ENCODE results near the gene HECTD4. TPM values are rescaled to one million over a fixed set of nuclear protein-coding genes. Genes with fewer than 3 reads are reported as not detected.

The HECTD4 gene
- total RNA-seq, 2 experiments from 2014 or later: 15.8 to 17.8 TPM

DNA sequence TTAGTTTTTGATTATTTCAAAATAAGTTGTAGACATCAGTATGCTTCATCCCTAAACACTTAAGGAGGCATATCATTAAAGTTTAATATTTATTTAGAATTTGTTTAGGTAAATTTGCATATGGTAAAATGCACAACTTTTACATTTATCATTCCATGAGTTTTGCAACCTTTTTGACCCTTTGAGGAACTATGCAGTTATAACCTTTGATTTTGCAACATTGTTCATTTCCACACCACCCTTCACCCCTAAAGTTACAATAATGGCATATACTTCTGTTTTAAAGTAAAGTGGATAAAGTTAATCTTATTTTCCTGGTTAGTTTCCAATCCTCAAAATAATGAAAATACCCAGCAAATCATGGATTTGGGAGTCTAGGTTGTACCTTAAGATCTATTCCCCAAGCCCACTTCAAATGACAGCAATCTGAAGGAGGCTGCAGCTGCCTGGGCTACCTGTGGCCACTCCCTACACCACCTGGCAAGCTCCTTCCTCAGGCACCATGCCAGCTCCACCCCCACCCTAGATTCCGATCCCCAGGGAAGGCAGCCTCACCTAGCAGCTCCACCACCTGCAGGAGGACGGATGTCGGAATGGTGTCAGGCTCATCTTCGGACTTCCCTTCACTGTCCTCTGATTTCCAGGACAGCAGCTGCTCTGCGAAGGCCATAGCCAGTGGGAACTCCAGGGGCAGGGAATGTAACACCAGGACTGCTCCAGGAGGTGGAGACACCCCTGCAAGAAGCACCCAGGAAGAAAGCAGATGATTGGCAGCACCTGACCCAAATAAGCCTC, 191.8 kb downstream of the HECTD4 start:
- Mint-ChIP-seq H3K9me3 (no peaks in the 10 kb centered on the region), H3K36me3 (peaks cover 1% of the 10 kb centered on the region), H3K4me3 (no peak overlapping the region), H3K27ac (no peak overlapping the region), H3K4me1 (no peaks in the 10 kb centered on the region), H3K27me3 (no peaks in the 10 kb centered on the region)
- no peak for DNase-seq

DNA sequence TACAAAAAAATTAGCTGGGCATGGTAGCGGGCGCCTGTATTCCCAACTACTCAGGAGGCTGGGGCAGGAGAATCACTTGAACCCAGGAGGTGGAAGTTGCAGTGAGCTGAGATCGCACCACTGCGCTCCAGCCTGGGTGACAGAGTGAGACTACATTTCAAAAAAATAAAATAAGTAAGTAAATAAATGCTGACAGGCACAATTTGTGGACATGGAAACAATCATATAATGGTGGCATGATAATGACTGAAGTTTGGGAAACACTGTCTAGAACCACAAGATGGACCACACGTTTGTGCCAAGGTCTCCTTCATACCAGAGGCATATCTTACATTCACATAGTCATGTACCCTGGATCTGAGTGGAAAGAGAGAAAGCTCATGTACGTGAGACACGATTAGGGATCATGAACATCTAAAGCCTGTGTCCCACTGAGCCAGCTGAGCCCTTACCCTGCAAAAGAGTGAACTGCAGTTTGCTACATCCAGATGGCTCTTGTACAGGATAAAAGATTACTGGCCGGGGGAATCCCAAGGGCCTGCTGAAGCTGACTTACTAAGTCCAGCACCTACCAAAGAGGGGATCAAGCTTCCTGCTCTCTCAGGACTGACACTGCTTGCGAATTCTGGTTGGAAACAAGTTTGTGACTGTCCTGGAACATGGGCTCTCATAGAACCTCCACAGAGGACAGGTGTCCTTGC, 194.0 kb downstream of the HECTD4 start:
- peaks cover 8% of the 10 kb centered on the region for H3K4me1 Mint-ChIP-seq
- no peak overlapping the region for H3K4me3 Mint-ChIP-seq
- no peaks in the 10 kb centered on the region for H3K27me3 Mint-ChIP-seq
- no peak overlapping the region for H3K27ac Mint-ChIP-seq
- H3K36me3 Mint-ChIP-seq: peaks cover 4% of the 10 kb centered on the region
- H3K9me3 Mint-ChIP-seq: no peaks in the 10 kb centered on the region
- no peak for DNase-seq

DNA sequence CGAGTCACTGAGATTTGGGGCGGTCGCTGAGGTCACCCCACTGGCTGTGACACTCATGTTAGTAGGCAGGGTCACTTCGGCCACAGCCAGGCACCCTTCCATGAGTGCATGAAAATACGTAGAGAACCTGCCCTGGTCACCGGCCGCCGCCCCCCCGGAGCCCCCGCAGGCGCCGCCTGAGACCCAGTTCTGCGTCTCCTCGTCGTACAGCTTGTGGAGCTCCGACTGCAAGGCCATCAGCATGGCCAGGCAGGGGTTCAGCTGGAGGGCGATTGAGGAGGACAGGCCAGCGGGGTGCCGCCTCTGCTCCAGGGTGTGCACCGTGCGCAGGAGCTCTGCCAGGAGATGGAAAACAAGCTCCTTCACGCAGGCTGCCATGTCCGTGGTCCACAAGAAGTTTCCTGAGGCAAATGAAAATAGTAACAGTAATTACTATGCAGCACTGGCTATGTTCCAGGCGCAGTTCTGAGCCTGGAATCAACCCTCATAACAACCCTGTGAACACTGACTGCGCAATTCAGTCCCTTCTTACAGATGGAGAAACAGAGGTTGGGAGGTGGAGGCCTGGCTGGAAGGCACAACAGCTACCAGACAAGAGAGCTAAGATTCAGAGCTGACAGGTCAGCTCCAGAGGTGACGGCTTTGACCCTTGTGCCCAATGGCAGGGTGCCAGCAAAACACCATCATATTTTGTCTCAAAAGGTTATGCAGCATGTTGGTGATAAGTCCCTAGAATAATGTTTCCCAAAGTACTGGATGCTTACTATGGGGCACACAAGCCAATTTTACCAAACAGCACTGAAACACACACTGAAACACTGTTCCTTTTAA, 196.9 kb downstream of the HECTD4 start:
- H3K27me3 Mint-ChIP-seq: no peaks in the 10 kb centered on the region
- peaks cover 19% of the 10 kb centered on the region for H3K4me1 Mint-ChIP-seq
- no peak overlapping the region for H3K27ac Mint-ChIP-seq
- no peak for DNase-seq
- H3K36me3 Mint-ChIP-seq: peaks cover 8% of the 10 kb centered on the region
- H3K4me3 Mint-ChIP-seq: no peak overlapping the region
- no peaks in the 10 kb centered on the region for H3K9me3 Mint-ChIP-seq

- H3K4me3 Mint-ChIP-seq: no peak overlapping the region
- no peaks in the 10 kb centered on the region for H3K9me3 Mint-ChIP-seq
- no peak overlapping the region for H3K27ac Mint-ChIP-seq
- DNase-seq: no peak
- H3K4me1 Mint-ChIP-seq: peaks cover 20% of the 10 kb centered on the region
- H3K36me3 Mint-ChIP-seq: peaks cover 6% of the 10 kb centered on the region
- H3K27me3 Mint-ChIP-seq: no peaks in the 10 kb centered on the region
Observed at GRCh38 chr12:112184056-112184887, 198.0 kb downstream of the HECTD4 start.

DNA sequence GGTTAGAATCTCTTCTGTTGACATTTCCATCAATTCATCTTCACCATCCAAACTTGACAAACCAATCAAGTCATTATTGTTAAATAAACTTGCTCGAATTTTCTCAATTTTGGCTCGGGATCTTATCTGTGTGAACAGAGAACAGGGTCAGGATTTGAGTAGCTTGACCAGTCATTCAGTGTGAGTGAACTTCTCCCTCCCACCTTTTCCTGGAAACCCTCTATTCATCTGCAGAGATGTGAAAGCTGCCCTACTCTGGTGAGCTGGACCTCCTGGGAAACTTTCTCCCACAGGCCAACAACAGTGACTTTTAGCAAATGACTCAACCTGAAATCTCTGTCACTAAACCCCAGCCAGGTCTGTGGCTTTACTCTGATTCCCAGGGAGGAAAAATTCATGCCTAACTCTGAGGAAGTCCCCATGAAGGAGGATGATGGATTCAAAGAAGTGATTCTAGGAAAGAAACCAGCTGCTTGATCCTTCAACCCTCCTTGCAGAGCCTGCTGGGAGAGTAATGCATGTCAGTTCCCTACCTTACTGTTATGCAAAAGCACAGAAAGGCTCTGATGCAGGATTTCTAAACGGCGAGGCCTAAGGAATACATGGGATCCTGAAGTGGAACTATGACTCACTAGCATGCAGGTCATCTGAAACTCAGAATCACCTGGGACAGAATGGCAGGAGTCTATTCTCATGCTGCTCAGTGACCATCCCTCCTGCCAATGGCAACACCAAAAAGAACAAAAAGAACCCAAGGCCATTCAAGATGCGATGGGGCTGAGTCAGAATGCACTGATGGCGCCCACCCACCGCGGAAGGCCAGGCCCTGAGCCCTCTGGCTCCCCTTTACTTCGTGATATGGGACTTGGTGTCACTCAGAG, 198.8 kb downstream of the HECTD4 start:
- DNase-seq: peak; percentile 13
- H3K27me3 Mint-ChIP-seq: no peaks in the 10 kb centered on the region
- H3K4me1 Mint-ChIP-seq: peaks cover 20% of the 10 kb centered on the region
- H3K4me3 Mint-ChIP-seq: no peak overlapping the region
- H3K9me3 Mint-ChIP-seq: no peaks in the 10 kb centered on the region
- H3K36me3 Mint-ChIP-seq: peaks cover 6% of the 10 kb centered on the region
- H3K27ac Mint-ChIP-seq: peak overlapping the region; percentile 63

DNA sequence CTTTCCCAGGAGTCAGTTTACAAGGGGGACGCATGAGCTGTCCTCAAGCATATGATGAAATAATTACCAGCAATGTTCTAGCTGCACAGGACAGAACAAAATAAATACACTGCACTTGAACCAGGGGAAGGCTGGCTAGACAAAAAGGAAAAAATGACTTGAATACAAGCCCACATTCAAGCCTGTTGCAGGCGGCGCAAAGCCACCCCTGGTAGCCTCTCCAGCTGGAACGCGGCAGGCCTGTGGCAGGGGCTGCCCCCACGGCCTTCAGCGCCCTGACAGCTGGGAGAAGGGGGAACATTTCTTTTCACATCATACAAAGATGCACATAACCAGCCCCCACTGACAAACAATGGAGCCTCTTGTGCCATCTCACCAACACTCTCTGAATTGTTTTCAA, 199.7 kb downstream of the HECTD4 start:
- no peaks in the 10 kb centered on the region for H3K27me3 Mint-ChIP-seq
- H3K4me3 Mint-ChIP-seq: no peak overlapping the region
- DNase-seq: peak; percentile 29
- peaks cover 6% of the 10 kb centered on the region for H3K36me3 Mint-ChIP-seq
- H3K27ac Mint-ChIP-seq: no peak overlapping the region
- H3K9me3 Mint-ChIP-seq: no peaks in the 10 kb centered on the region
- peaks cover 20% of the 10 kb centered on the region for H3K4me1 Mint-ChIP-seq

DNA sequence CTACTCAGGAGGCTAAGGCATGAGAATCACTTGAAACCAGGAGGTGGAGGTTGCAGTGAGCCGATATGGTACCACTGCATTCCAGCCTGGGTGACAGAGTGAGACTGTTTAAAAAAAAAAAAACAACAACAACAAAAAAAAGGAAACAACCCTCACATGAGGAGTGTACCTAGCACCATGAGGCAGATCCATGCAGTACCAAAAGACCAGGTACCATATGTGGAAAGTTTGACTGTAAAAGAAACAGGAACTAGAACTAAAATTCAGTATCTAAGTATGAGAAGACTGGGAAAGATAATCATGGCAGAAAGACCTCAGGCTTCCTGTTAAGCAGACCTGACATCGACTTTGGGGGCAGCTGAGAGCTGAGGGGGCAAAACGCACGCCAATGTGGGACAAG, 201.8 kb downstream of the HECTD4 start:
- no peak for DNase-seq
- H3K27ac Mint-ChIP-seq: peak overlapping the region; percentile 17
- no peaks in the 10 kb centered on the region for H3K9me3 Mint-ChIP-seq
- peaks cover 11% of the 10 kb centered on the region for H3K36me3 Mint-ChIP-seq
- H3K4me3 Mint-ChIP-seq: no peak overlapping the region
- no peaks in the 10 kb centered on the region for H3K27me3 Mint-ChIP-seq
- H3K4me1 Mint-ChIP-seq: peaks cover 20% of the 10 kb centered on the region

- no peak overlapping the region for H3K4me3 Mint-ChIP-seq
- H3K9me3 Mint-ChIP-seq: no peaks in the 10 kb centered on the region
- H3K27me3 Mint-ChIP-seq: no peaks in the 10 kb centered on the region
- peaks cover 20% of the 10 kb centered on the region for H3K4me1 Mint-ChIP-seq
- peaks cover 11% of the 10 kb centered on the region for H3K36me3 Mint-ChIP-seq
- no peak overlapping the region for H3K27ac Mint-ChIP-seq
- no peak for DNase-seq
Observed at GRCh38 chr12:112179916-112180315, 202.3 kb downstream of the HECTD4 start.

DNA sequence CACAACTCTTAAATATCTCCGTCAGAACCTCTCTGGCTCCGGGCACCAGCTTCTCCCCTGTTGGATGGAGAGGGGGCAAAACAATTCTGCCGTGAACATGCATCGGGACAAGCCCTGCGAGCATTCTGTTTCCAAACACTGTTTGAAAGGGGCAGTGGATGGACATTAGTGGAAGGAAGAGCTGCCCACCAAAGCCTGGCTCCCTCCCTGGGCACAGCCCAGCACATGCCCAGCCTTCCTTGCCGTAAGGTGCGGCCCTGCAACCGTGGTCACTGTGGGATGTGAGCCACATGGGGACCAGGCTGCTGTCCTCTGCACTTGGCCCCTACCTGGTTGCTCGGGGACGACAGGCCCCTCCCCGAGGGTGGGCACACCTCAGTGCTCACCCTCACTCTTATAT, 202.9 kb downstream of the HECTD4 start:
- Mint-ChIP-seq H3K27me3 (no peaks in the 10 kb centered on the region), H3K27ac (no peak overlapping the region), H3K9me3 (no peaks in the 10 kb centered on the region), H3K4me3 (no peak overlapping the region), H3K4me1 (peaks cover 20% of the 10 kb centered on the region), H3K36me3 (peaks cover 9% of the 10 kb centered on the region)
- no peak for DNase-seq

GRCh38 chr12:112178796-112179195, 203.4 kb downstream of the HECTD4 start:
- Mint-ChIP-seq H3K36me3 (peaks cover 9% of the 10 kb centered on the region), H3K9me3 (no peaks in the 10 kb centered on the region), H3K4me1 (peaks cover 18% of the 10 kb centered on the region), H3K27ac (no peak overlapping the region), H3K27me3 (no peaks in the 10 kb centered on the region), H3K4me3 (no peak overlapping the region)
- no peak for DNase-seq

GRCh38 chr12:112176321-112177010, 205.8 kb downstream of the HECTD4 start:
- peak overlapping the region; percentile 2 for H3K27ac Mint-ChIP-seq
- no peak overlapping the region for H3K4me3 Mint-ChIP-seq
- peaks cover 9% of the 10 kb centered on the region for H3K36me3 Mint-ChIP-seq
- H3K9me3 Mint-ChIP-seq: no peaks in the 10 kb centered on the region
- H3K27me3 Mint-ChIP-seq: no peaks in the 10 kb centered on the region
- H3K4me1 Mint-ChIP-seq: peaks cover 4% of the 10 kb centered on the region
- DNase-seq: no peak

GRCh38 chr12:112175361-112176155, 206.7 kb downstream of the HECTD4 start:
- Mint-ChIP-seq H3K4me3 (no peak overlapping the region), H3K27me3 (no peaks in the 10 kb centered on the region), H3K9me3 (no peaks in the 10 kb centered on the region), H3K4me1 (peaks cover 4% of the 10 kb centered on the region), H3K27ac (no peak overlapping the region), H3K36me3 (peaks cover 7% of the 10 kb centered on the region)
- no peak for DNase-seq

All from activated naive CD8-positive, alpha-beta T cell treated with anti-CD3 and anti-CD28 coated beads for 36 hours (primary cell).